Prostate gland (tissue), 2 donors: Measurements from ENCODE around the gene RAB6B. TPM values are rescaled to one million over a fixed set of nuclear protein-coding genes. Genes with fewer than 3 reads are reported as not detected.

Source experiments
- DNase-seq: peaks from one replicate; pipeline ENCODE4 v3.0.0-alpha.2; 2019; ENCODE audit warnings: low spot score
- H3K27ac ChIP-seq, 2 donors: fragments of 200-600 bp; sonication (generic); 2 replicates each; pipeline ENCODE4 v1.5.1; 2017 to 2019
- H3K27me3 ChIP-seq: fragments of 200-600 bp; sonication (generic); replicated peaks from 2 replicates; pipeline ENCODE4 v1.5.1; 2019; ENCODE audit not compliant: insufficient read depth
- H3K36me3 ChIP-seq, 2 donors: fragments of 200-600 bp; sonication (generic); 1 replicate in 1 of 2; 2 replicates in 1 of 2; pipeline versions ENCODE4 v1.5.1 to v1.8.1; 2017 to 2019
- H3K4me1 ChIP-seq: fragments of 200-600 bp; sonication (generic); replicated peaks from 2 replicates; pipeline ENCODE4 v1.5.1; 2019
- H3K4me3 ChIP-seq, 2 donors: fragments of 200-600 bp; sonication (generic); 2 replicates each; pipeline ENCODE4 v1.5.1; 2017 to 2019
- H3K9me3 ChIP-seq: fragments of 200-600 bp; sonication (generic); 2 replicates; pipeline ENCODE4 v1.5.1; 2017
- CTCF ChIP-seq, 4 experiments: fragments of 200-600 bp in 2 of 4; fragments of 450-650 bp in 2 of 4; sonication (generic) in 2 of 4; IDR thresholded peaks; 1 replicate in 3 of 4; 2 replicates in 1 of 4; pipeline ENCODE4 v1.5.1; 2016 to 2019; ENCODE audit warnings: antibody characterized with exemption in 4 of 4, mild to moderate bottlenecking in 2 of 4, moderate library complexity in 2 of 4
- POLR2A ChIP-seq: fragments of 450-650 bp; IDR thresholded peaks from one replicate; pipeline ENCODE4 v1.6.1; 2016; ENCODE audit warnings: antibody characterized with exemption, mild to moderate bottlenecking
- POLR2AphosphoS5 ChIP-seq: sonication (generic); formaldehyde crosslinking; IDR thresholded peaks from one replicate; pipeline ENCODE4 v1.6.1; 2017; ENCODE audit warnings: antibody characterized with exemption
- WGBS: methylation state at CpG from one replicate; pipeline ENCODE4 v1.1.5; 2018; 5-methylcytosine and 5-hydroxymethylcytosine counted together
- intact Hi-C: fragments of 100-400 bp; cut with DNase I; formaldehyde crosslinking; loops from one replicate; pipeline ENCODE4 v1.14.2; 2022
- total RNA-seq, 2 donors: library from RNA; depleted of rRNA; stranded (reverse); fragments of >200 nt; gene quantifications; one replicate each; pipeline ENCODE4 v1.1.0, GENCODE V29; 2016

RAB6B gene
- total RNA-seq, 2 donors from 2014 or later = 4.5 to 7.1 TPM

- TF ChIP-seq POLR2A (no peak), CTCF (IDR thresholded peaks at IDR 0.05) (no peak), POLR2AphosphoS5 (no peak)
- 90% methylated on average over 9 of the region's 9 CpGs for WGBS
- no peak for DNase-seq
- intact Hi-C loops = loop anchor here (5.0 to 10.0 kb wide), 3 partner anchors 279 to 541 kb away; no protein-coding TSS in a partner anchor
- H3K4me3 ChIP-seq = no peak overlapping the region
- no peaks in the 10 kb centered on the region for H3K27me3 ChIP-seq
- H3K36me3 ChIP-seq = no peaks in the 10 kb centered on the region
- no peaks in the 10 kb centered on the region for H3K9me3 ChIP-seq
- peaks cover 3% of the 10 kb centered on the region for H3K4me1 ChIP-seq
- no peak overlapping the region for H3K27ac ChIP-seq
These were observed 37.7 kb upstream of the RAB6B start for GRCh38 chr3:133933097-133934024.

GRCh38 chr3:133932009-133932408 is 36.3 kb upstream of the RAB6B start:
- no peak for TF ChIP-seq CTCF (IDR thresholded peaks at IDR 0.05)
- no peak for TF ChIP-seq POLR2AphosphoS5
- TF ChIP-seq POLR2A = no peak
- H3K36me3 ChIP-seq = no peaks in the 10 kb centered on the region
- intact Hi-C loops = loop anchor here (5.0 to 10.0 kb wide), 3 partner anchors 280 to 543 kb away; no protein-coding TSS in a partner anchor
- no peaks in the 10 kb centered on the region for H3K9me3 ChIP-seq
- H3K4me3 ChIP-seq = no peak overlapping the region
- WGBS = 96% methylated on average over 6 of the region's 6 CpGs
- DNase-seq = no peak
- H3K4me1 ChIP-seq = peaks cover 3% of the 10 kb centered on the region
- H3K27me3 ChIP-seq = no peaks in the 10 kb centered on the region
- no peak overlapping the region for H3K27ac ChIP-seq

GRCh38 chr3:133931084-133931483 is 35.4 kb upstream of the RAB6B start:
- Histone ChIP-seq H3K27me3 (no peaks in the 10 kb centered on the region), H3K9me3 (no peaks in the 10 kb centered on the region), H3K27ac (no peak overlapping the region), H3K4me1 (peaks cover 3% of the 10 kb centered on the region), H3K4me3 (no peak overlapping the region), H3K36me3 (no peaks in the 10 kb centered on the region)
- WGBS = 95% methylated on average over 8 of the region's 8 CpGs
- no peak for TF ChIP-seq POLR2A
- no peak for TF ChIP-seq CTCF (IDR thresholded peaks at IDR 0.05)
- intact Hi-C loops = loop anchor here (5.0 to 10.0 kb wide), 3 partner anchors 281 to 544 kb away; no protein-coding TSS in a partner anchor
- DNase-seq = no peak

GRCh38 chr3:133930341-133930933 is 34.8 kb upstream of the RAB6B start:
- DNase-seq = peak; percentile 42
- H3K4me1 ChIP-seq = peaks cover 3% of the 10 kb centered on the region
- no peak overlapping the region for H3K27ac ChIP-seq
- H3K9me3 ChIP-seq = no peaks in the 10 kb centered on the region
- no peaks in the 10 kb centered on the region for H3K36me3 ChIP-seq
- TF ChIP-seq POLR2AphosphoS5 (peak; percentile 41), CTCF (IDR thresholded peaks at IDR 0.05) (peak; percentile 41 to 80 (median 72)), POLR2A (no peak)
- 33% methylated on average over 1 of the region's 1 CpG for WGBS
- intact Hi-C loops = loop anchor here (5.0 to 10.0 kb wide), 3 partner anchors 282 to 544 kb away; no protein-coding TSS in a partner anchor
- H3K27me3 ChIP-seq = no peaks in the 10 kb centered on the region
- no peak overlapping the region for H3K4me3 ChIP-seq
